HG02870 (cell line): Measurements from ENCODE around the gene FARP1.
A peak's percentile ranks its signal among the peaks of the same experiment; 100 is the strongest.

Source experiments
- ATAC-seq: cut with Tn5 transposase; IDR thresholded peaks from one replicate; pipeline ENCODE4 v1.9.1; 2021; ENCODE audit warnings: mild to moderate bottlenecking, moderate library complexity; ENCODE audit not compliant: unreplicated experiment

FARP1 gene

GRCh38 chr13:98198683-98199082 lies 55.8 kb downstream of the FARP1 start:
- ATAC-seq, result no peak

GRCh38 chr13:98199480-98199879 lies 56.6 kb downstream of the FARP1 start:
- no peak for ATAC-seq

- no peak for ATAC-seq
These were observed 57.5 kb downstream of the FARP1 start for GRCh38 chr13:98200211-98200878.

- no peak for ATAC-seq
These were observed 58.3 kb downstream of the FARP1 start for GRCh38 chr13:98201189-98201588.

GRCh38 chr13:98201984-98202383 lies 59.1 kb downstream of the FARP1 start:
- no peak for ATAC-seq

- no peak for ATAC-seq
These were observed 60.9 kb downstream of the FARP1 start for GRCh38 chr13:98203646-98204326.

- ATAC-seq, result no peak
These were observed 61.7 kb downstream of the FARP1 start for GRCh38 chr13:98204546-98204945.

- no peak for ATAC-seq
These were observed 64.1 kb downstream of the FARP1 start for GRCh38 chr13:98206946-98207345.

GRCh38 chr13:98207416-98207815 lies 64.5 kb downstream of the FARP1 start:
- ATAC-seq, result no peak

GRCh38 chr13:98208606-98209005 lies 65.7 kb downstream of the FARP1 start:
- ATAC-seq, result no peak

GRCh38 chr13:98212763-98213162 lies 69.9 kb downstream of the FARP1 start:
- no peak for ATAC-seq

GRCh38 chr13:98213354-98213753 lies 70.5 kb downstream of the FARP1 start:
- ATAC-seq, result no peak

GRCh38 chr13:98214008-98214643 lies 71.2 kb downstream of the FARP1 start:
- ATAC-seq, result no peak

GRCh38 chr13:98214707-98215106 lies 71.8 kb downstream of the FARP1 start:
- ATAC-seq, result no peak

GRCh38 chr13:98215508-98215907 lies 72.6 kb downstream of the FARP1 start:
- ATAC-seq, result no peak

GRCh38 chr13:98216135-98216565 lies 73.3 kb downstream of the FARP1 start:
- no peak for ATAC-seq

- ATAC-seq, result peak; percentile 44
These were observed 73.9 kb downstream of the FARP1 start for GRCh38 chr13:98216711-98217285.

- no peak for ATAC-seq
These were observed 74.7 kb downstream of the FARP1 start for GRCh38 chr13:98217597-98217996.

- no peak for ATAC-seq
These were observed 76.8 kb downstream of the FARP1 start for GRCh38 chr13:98219685-98220084.

GRCh38 chr13:98220271-98220791 lies 77.4 kb downstream of the FARP1 start:
- no peak for ATAC-seq

- no peak for ATAC-seq
These were observed 78.3 kb downstream of the FARP1 start for GRCh38 chr13:98221234-98221633.
